NCI-H2081 (cell line): ENCODE results near the gene SCAMP4.

Experiments
- DNase-seq, 2 experiments: peaks; one replicate each; lab custom pipeline; 2025; lab: John Stamatoyannopoulos, UW

The SCAMP4 gene

GRCh38 chr19:1912760-1913505, 7.7 kb downstream of the SCAMP4 start:
- no peak for DNase-seq

GRCh38 chr19:1913781-1914577, 8.8 kb downstream of the SCAMP4 start:
- no peak for DNase-seq

- no peak for DNase-seq
Observed at GRCh38 chr19:1914826-1915341, 9.7 kb downstream of the SCAMP4 start.

GRCh38 chr19:1917146-1917545, 11.9 kb downstream of the SCAMP4 start:
- DNase-seq, result no peak

GRCh38 chr19:1917926-1918325, 12.7 kb downstream of the SCAMP4 start:
- DNase-seq, result no peak

GRCh38 chr19:1918975-1919374, 13.8 kb downstream of the SCAMP4 start:
- DNase-seq, result no peak

- no peak for DNase-seq
Observed at GRCh38 chr19:1920644-1921043, 15.4 kb downstream of the SCAMP4 start.

- no peak for DNase-seq
Observed at GRCh38 chr19:1921326-1921725, 16.1 kb downstream of the SCAMP4 start.

- DNase-seq, result no peak
Observed at GRCh38 chr19:1921825-1922224, 16.6 kb downstream of the SCAMP4 start.

- no peak for DNase-seq
Observed at GRCh38 chr19:1922803-1923202, 17.6 kb downstream of the SCAMP4 start.

GRCh38 chr19:1923319-1923718, 18.1 kb downstream of the SCAMP4 start:
- no peak for DNase-seq

GRCh38 chr19:1924320-1924961, 19.2 kb downstream of the SCAMP4 start:
- DNase-seq, result no peak

GRCh38 chr19:1925544-1925943, 20.3 kb downstream of the SCAMP4 start:
- DNase-seq, result no peak

GRCh38 chr19:1929021-1929742, 24.0 kb downstream of the SCAMP4 start:
- DNase-seq, result peak; percentile 59 to 70

- DNase-seq, result no peak
Observed at GRCh38 chr19:1931445-1931844, 26.2 kb downstream of the SCAMP4 start.

- no peak for DNase-seq
Observed at GRCh38 chr19:1932395-1932794, 27.2 kb downstream of the SCAMP4 start.

- DNase-seq, result no peak
Observed at GRCh38 chr19:1933244-1933643, 28.0 kb downstream of the SCAMP4 start.

- DNase-seq, result no peak
Observed at GRCh38 chr19:1933942-1934341, 28.7 kb downstream of the SCAMP4 start.

GRCh38 chr19:1935484-1936208, 30.4 kb downstream of the SCAMP4 start:
- DNase-seq, result no peak

GRCh38 chr19:1936430-1936829, 31.2 kb downstream of the SCAMP4 start:
- DNase-seq, result no peak

- DNase-seq, result no peak
Observed at GRCh38 chr19:1936916-1937610, 31.9 kb downstream of the SCAMP4 start.
